OCI-LY7 (cell line): ENCODE measurements around the gene C1orf167.

ENCODE experiments used
- CTCF ChIP-seq: fragments of 200-600 bp; sonication (generic); conservative IDR thresholded peaks from 2 replicates; pipeline ENCODE4 v1.5.1; 2014; ENCODE audit warnings: mild to moderate bottlenecking, antibody characterized with exemption, low read length, moderate library complexity, mixed read lengths
- EZH2phosphoT487 ChIP-seq: fragments of 200-600 bp; sonication (generic); IDR thresholded peaks from 2 replicates; pipeline ENCODE4 v1.6.1; 2018; ENCODE audit warnings: low read depth, borderline replicate concordance, mild to moderate bottlenecking, mixed run types, antibody characterized with exemption, low read length, moderate library complexity, mixed read lengths

GRCh38 chr1:11735531-11735853 is 26.5 kb upstream of the C1orf167 start:
- no peak for TF ChIP-seq CTCF
- TF ChIP-seq EZH2phosphoT487 = no peak
